GM20000 (cell line): ENCODE results near the gene SMIM43.

Experiments used
- DNase-seq: peaks from one replicate; pipeline ENCODE4 v3.0.0; 2012; ENCODE audit warnings: low spot score
- CTCF ChIP-seq: IDR thresholded peaks from 2 replicates; pipeline ENCODE4 v1.5.1; 2012; ENCODE audit warnings: mild to moderate bottlenecking, control low read depth; ENCODE audit errors: extremely low read depth, missing control alignments

The SMIM43 gene

GRCh38 chr4:121764702-121765367 lies at the start of gene SMIM43:
Gene SMIM43, minus strand, starts transcription at chr4:121765164. Its CDS starts 59 bp downstream, at chr4:121765105.
- peak; percentile 17 for DNase-seq
- no peak for TF ChIP-seq CTCF

DNA sequence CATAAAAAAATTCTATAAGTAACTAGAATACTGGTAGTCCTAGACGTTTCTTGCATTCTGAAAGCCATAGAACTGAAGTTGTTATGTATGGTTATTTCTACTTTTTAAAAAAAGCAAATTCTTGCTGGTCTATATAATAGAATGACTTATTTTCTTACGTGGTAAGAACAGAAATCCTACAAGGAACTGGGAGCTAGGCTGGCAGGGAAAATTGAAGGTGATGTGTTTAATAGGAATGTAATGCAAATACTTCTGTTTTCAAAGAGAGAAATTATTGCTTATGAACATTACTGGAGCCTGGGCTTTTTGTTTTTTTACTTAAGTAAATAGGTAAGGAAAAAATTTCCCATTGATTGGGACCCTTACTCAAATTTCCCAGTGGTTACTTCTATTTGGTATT lies 49.8 kb upstream of the SMIM43 start:
- no peak for TF ChIP-seq CTCF
- DNase-seq = no peak

DNA sequence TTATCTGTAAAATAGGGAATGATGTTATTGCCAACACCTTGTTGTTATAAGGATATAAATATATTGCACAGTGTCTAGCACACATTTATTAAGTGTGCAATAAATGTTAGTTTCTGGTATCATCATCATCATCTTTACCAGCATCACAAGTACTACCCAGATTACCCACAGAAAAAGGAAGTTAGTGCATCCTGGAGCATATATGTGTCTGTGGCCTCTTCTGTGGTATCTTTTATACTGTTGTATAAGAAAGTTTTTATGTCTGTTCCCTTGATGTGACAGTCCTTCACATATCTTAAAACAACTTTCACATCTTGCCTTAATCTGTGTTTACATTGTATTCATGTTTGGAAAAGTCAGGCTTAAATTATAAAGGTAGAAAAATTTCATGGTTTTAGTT lies 46.2 kb upstream of the SMIM43 start:
- DNase-seq = no peak
- TF ChIP-seq CTCF = no peak

- TF ChIP-seq CTCF = no peak
- DNase-seq = no peak
Observed at GRCh38 chr4:121806411-121806810, 41.4 kb upstream of the SMIM43 start.

DNA sequence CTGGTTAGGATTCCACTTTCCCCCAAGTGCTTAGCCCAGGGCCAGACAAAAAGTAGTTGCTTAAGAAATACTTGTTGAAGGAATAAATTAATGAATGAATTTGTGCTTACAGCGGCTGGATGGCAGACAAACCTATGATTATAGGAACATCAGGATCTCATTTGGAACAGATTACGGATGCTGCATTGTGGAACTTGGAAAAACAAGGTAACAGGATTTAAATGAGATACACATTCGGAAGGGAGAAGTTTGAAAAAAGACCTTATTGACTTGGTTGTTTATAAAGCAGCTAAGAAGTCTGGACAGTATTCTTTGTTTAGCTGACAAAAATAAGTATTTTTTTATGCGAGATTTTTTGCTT lies 36.7 kb upstream of the SMIM43 start:
- DNase-seq = no peak
- no peak for TF ChIP-seq CTCF

DNA sequence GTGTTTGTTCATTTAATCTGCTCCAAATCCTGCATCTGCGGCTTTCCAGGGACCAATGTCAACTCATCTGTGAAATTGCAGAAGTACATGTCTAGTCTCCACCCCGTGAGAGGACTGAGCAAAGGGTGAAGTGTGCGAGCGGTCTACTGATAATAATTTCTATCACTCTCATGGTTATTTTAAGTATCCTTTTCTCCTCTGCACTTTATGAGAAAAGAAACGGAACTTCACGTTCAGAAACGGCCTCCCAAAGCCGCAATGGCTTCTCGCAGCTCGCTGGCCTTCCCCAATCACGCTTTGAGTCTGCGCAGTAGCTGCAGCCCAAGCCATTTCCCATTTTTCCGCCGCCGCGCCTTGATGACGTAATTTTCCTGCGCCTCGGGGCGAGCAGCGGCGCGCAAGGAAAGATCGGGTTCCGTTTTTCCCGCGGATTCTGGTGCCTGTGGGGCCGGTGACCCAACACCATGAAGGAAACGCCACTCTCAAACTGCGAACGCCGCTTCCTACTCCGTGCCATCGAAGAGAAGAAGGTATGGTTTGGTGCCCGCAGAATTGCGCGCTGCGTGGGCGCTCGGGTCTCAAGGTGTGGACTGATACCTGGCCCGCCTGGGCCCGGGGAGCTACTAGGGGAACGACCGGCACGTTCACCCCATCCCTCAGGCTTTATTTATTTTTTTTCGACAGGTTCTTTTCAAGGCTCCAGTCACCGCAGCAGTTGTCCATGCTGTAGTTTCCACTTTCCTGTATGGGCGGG lies 36.2 kb upstream of the SMIM43 start, which contains the start of gene EXOSC9:
Gene EXOSC9, plus strand, starts transcription at position 363 of the 754 bp plus-strand sequence. Its CDS starts 102 bp downstream, at position 465.
- peak; percentile 78 for DNase-seq
- TF ChIP-seq CTCF = no peak

- DNase-seq = no peak
Observed at GRCh38 chr4:121800638-121800960, 35.6 kb upstream of the SMIM43 start.

More at GRCh38 chr4:121800638-121800960, 35.6 kb upstream of the SMIM43 start:
- TF ChIP-seq CTCF = no peak
